GM23248 (cell line): ENCODE results near the gene PPID.

Experiments
- EZH2 ChIP-seq: fragments of 200-600 bp; sonication (generic); IDR thresholded peaks from 2 replicates; pipeline ENCODE4 v1.6.1; 2018; ENCODE audit warnings: antibody characterized with exemption, mild to moderate bottlenecking; ENCODE audit not compliant: insufficient read depth, poor library complexity, severe bottlenecking
- EZH2phosphoT487 ChIP-seq: fragments of 200-600 bp; sonication (generic); IDR thresholded peaks from 2 replicates; pipeline ENCODE4 v1.6.1; 2018; ENCODE audit warnings: antibody characterized with exemption, moderate library complexity, mild to moderate bottlenecking, low read depth; ENCODE audit not compliant: insufficient read depth

DNA sequence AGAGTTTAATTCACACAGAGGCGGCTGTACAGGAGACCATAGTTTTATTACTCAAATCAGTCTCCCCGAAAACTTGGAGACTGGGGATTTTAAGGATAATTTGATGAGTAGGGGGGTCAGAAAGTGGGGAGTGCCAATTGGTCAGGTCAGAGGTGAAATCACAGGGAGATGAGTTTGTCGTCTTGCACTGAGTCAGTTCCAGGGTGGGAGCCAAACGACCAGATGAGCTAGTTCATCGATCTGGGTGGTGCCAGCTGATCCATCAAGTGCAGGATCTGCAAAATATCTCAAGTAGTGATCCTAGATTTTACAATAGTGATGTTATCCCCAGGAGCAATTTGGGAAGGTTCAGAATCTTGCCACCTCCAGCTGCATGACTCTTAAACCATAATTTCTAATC lies 47.1 kb downstream of the PPID start:
- TF ChIP-seq EZH2phosphoT487: no peak
- TF ChIP-seq EZH2: no peak
